PFSK-1 (cell line): ENCODE measurements around the gene TMEM167B.

Experiments used
- FOXP2 ChIP-seq: optimal IDR thresholded peaks from 2 replicates; pipeline ENCODE3; 2011; ENCODE audit warnings: borderline replicate concordance, control low read depth, inconsistent platforms; ENCODE audit not compliant: insufficient read depth; ENCODE audit errors: extremely low read length, extremely low read depth
- POLR2AphosphoS5 ChIP-seq: IDR thresholded peaks from 2 replicates; pipeline ENCODE4 v1.6.1; 2012; ENCODE audit warnings: low read depth, mild to moderate bottlenecking, control low read depth, low read length, moderate library complexity
- REST ChIP-seq, 2 experiments: IDR thresholded peaks; 2 replicates each; pipeline versions ENCODE4 v1.6.1 to v1.8.0; 2011 to 2012; ENCODE audit warnings: low read depth in 2 of 2, low read length in 2 of 2, control low read depth in 1 of 2, inconsistent platforms in 1 of 2, mild to moderate bottlenecking in 1 of 2, moderate library complexity in 1 of 2; ENCODE audit not compliant: insufficient read depth in 1 of 2
- SIN3A ChIP-seq: IDR thresholded peaks from 2 replicates; pipeline ENCODE4 v1.6.1; 2012; ENCODE audit warnings: mild to moderate bottlenecking, low read length, moderate library complexity, borderline replicate concordance; ENCODE audit not compliant: insufficient read depth
- TAF1 ChIP-seq: IDR thresholded peaks from 2 replicates; pipeline ENCODE4 v1.6.1; 2012; ENCODE audit warnings: low read length, control low read depth, borderline replicate concordance; ENCODE audit not compliant: insufficient read depth

Gene TMEM167B

GRCh38 chr1:109140392-109140791, 49.8 kb downstream of the TMEM167B start:
- no peak for TF ChIP-seq REST (IDR thresholded peaks at IDR 0.05; ENCODE audit: insufficient read depth in 1 of 2, low read depth in 2 of 2, low read length in 2 of 2)
- no peak for TF ChIP-seq TAF1
- no peak for TF ChIP-seq SIN3A
- no peak for TF ChIP-seq POLR2AphosphoS5
- TF ChIP-seq FOXP2 = no peak

GRCh38 chr1:109142260-109142659, 51.7 kb downstream of the TMEM167B start:
- no peak for TF ChIP-seq FOXP2
